HG03432 (cell line): ENCODE data around the gene MSL2.
"Not testable (repeated sequence)": the region's sequence is repeated elsewhere in the genome, so short reads cannot be mapped to it uniquely, and the experiment has no call there.

ENCODE experiments used
- ATAC-seq: cut with Tn5 transposase; IDR thresholded peaks from one replicate; pipeline ENCODE4 v1.9.1; 2021; ENCODE audit warnings: mild to moderate bottlenecking, moderate library complexity; ENCODE audit not compliant: unreplicated experiment

Gene MSL2

GRCh38 chr3:136146981-136147729, 49.0 kb downstream of the MSL2 start:
- no peak for ATAC-seq

GRCh38 chr3:136144397-136144796, 51.7 kb downstream of the MSL2 start:
- ATAC-seq, result not testable (repeated sequence)

- no peak for ATAC-seq
Measured at GRCh38 chr3:136142592-136142991, 53.5 kb downstream of the MSL2 start.

- ATAC-seq, result no peak
Measured at GRCh38 chr3:136141891-136142290, 54.2 kb downstream of the MSL2 start.

- no peak for ATAC-seq
Measured at GRCh38 chr3:136141291-136141785, 54.8 kb downstream of the MSL2 start.

- no peak for ATAC-seq
Measured at GRCh38 chr3:136136454-136136853, 59.7 kb downstream of the MSL2 start.

- ATAC-seq, result no peak
Measured at GRCh38 chr3:136135039-136135802, 60.9 kb downstream of the MSL2 start.

- no peak for ATAC-seq
Measured at GRCh38 chr3:136134091-136134490, 62.0 kb downstream of the MSL2 start.

- not testable (repeated sequence) for ATAC-seq
Measured at GRCh38 chr3:136131647-136132046, 64.5 kb downstream of the MSL2 start.

- ATAC-seq, result no peak
Measured at GRCh38 chr3:136122006-136122405, 74.1 kb downstream of the MSL2 start.

GRCh38 chr3:136120373-136121348, 75.5 kb downstream of the MSL2 start:
- peak; percentile 87 for ATAC-seq

- ATAC-seq, result not testable (repeated sequence)
Measured at GRCh38 chr3:136119783-136120182, 76.4 kb downstream of the MSL2 start.

- ATAC-seq, result not testable (repeated sequence)
Measured at GRCh38 chr3:136119332-136119731, 76.8 kb downstream of the MSL2 start.

GRCh38 chr3:136114421-136114820, 81.7 kb downstream of the MSL2 start:
- no peak for ATAC-seq

GRCh38 chr3:136110481-136110880, 85.7 kb downstream of the MSL2 start:
- no peak for ATAC-seq

GRCh38 chr3:136109499-136109898, 86.6 kb downstream of the MSL2 start:
- peak; percentile 96 for ATAC-seq

GRCh38 chr3:136106101-136106500, 90.0 kb downstream of the MSL2 start:
- no peak for ATAC-seq

- ATAC-seq, result no peak
Measured at GRCh38 chr3:136105044-136105443, 91.1 kb downstream of the MSL2 start.
